Upper lobe of right lung (tissue), 1 donor: Measurements from ENCODE around the gene DEGS2. TPM values are rescaled to one million over a fixed set of nuclear protein-coding genes. Genes with fewer than 3 reads are reported as not detected.

Experiments
- ATAC-seq: fragments of 200-7000 bp; cut with Tn5 transposase; one replicate; pipeline ENCODE4 v1.9.1; 2020; ENCODE audit warnings: mild to moderate bottlenecking, moderate library complexity
- DNase-seq: peaks from one replicate; pipeline ENCODE4 v3.0.0-alpha.2; 2020
- H3K27ac ChIP-seq: fragments of 200-600 bp; one replicate; pipeline ENCODE4 v1.8.0; 2022
- H3K27me3 ChIP-seq: fragments of 200-600 bp; one replicate; pipeline ENCODE4 v1.8.0; 2022; ENCODE audit warnings: mild to moderate bottlenecking
- H3K36me3 ChIP-seq: fragments of 200-600 bp; one replicate; pipeline ENCODE4 v1.8.0; 2022
- H3K4me1 ChIP-seq: fragments of 200-600 bp; one replicate; pipeline ENCODE4 v1.8.0; 2022
- H3K4me3 ChIP-seq: fragments of 200-600 bp; one replicate; pipeline ENCODE4 v1.8.0; 2022; ENCODE audit warnings: mild to moderate bottlenecking
- H3K9me3 ChIP-seq: fragments of 200-600 bp; one replicate; pipeline ENCODE4 v1.8.0; 2022
- intact Hi-C: fragments of 100-400 bp; cut with DNase I; formaldehyde crosslinking; loops from one replicate; pipeline ENCODE4 v1.11.0; 2022
- total RNA-seq: library from RNA; stranded (reverse); fragmentation: NEBNext Ultra II Directional; extraction: Animal tissue kit (Norgen Biotek cat#: 25700); gene quantifications from one replicate; pipeline ENCODE4 v1.2.1, GENCODE V29; 2021
- TF ChIP-seq, protein P1 (sequence below): fragments of 200-600 bp; IDR thresholded peaks from one replicate; pipeline ENCODE4 v1.8.0; 2022; ENCODE audit warnings: antibody characterized with exemption
- donor health status: DM: no; HTN: yes; CAD: no; lungs with severe emphysema.

Gene DEGS2
- total RNA-seq, 1 donor from 2014 or later, result 1.7 TPM

DNA sequence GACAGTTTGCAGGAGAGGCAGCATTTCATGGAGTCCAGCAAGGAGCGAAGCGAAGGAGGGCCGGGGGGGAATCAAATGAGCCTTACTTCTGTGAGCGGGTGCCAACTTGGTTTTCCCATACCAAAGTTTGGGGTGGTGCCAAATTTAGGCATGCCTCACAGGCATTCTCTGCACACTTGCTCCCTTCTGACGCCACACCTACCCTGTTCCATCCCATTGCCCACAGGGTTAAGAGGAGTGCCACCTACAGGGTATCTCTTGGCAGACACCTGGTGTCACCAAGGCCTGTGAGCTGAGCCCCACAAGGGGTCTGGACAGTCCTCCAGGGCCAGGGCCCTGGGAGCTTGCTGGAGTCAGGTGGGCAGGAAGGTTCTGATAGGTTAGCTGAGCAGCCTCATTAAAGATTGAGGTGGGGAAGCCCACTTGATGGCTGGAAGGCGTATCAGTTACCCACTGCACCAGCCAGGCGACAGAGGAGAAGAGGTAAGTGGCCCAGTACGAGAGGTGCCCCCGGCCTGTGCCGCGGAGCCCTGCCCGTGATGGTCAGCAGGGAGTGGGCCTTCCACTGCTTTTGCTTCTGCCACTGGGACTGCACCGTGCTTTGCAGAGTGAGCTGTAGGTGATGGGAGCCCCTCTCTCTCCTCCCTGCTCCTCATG, 45.2 kb downstream of the DEGS2 start:
- TF ChIP-seq, protein P1, sequence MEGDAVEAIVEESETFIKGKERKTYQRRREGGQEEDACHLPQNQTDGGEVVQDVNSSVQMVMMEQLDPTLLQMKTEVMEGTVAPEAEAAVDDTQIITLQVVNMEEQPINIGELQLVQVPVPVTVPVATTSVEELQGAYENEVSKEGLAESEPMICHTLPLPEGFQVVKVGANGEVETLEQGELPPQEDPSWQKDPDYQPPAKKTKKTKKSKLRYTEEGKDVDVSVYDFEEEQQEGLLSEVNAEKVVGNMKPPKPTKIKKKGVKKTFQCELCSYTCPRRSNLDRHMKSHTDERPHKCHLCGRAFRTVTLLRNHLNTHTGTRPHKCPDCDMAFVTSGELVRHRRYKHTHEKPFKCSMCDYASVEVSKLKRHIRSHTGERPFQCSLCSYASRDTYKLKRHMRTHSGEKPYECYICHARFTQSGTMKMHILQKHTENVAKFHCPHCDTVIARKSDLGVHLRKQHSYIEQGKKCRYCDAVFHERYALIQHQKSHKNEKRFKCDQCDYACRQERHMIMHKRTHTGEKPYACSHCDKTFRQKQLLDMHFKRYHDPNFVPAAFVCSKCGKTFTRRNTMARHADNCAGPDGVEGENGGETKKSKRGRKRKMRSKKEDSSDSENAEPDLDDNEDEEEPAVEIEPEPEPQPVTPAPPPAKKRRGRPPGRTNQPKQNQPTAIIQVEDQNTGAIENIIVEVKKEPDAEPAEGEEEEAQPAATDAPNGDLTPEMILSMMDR, result no peak

DNA sequence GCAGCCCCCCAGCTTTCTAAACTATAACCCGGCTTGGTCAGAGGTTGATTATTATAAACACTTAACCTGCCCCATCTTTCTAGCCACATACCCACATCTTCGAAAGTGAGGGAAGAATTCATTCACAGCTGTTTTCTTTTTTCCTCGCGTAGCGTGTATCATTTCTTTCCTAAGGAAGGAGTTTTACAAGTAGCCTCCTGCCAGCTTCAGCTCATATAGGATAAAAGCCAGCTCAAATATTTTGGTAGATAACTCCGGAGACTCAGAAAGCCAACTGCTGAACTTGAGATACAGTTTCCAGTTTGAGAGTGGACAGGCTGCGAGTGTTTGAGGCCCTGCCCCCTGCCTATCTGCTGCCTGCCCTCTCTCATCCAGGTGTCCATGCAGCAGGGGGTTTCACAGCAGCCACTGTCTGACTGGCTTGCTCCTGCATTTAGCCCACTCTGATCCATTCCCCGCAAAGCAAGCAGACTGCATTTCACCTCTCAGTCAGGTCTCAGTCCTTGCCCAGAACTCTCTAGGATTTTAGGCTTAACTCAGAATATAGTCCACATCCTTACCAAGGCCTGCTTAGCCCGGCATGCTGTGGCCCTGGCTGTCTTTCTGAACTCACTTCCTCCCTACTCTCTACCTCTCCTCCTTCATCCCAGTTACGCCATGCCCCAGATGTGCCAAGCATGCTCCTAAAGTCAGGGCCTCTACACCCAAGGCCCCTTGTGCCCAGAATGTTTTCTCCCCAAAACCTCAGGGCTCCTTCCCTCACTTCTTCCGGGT, 47.3 kb downstream of the DEGS2 start:
- DNase-seq, result peak; percentile 43
- Histone ChIP-seq H3K4me1 (peaks cover 20% of the 10 kb centered on the region), H3K27ac (no peak overlapping the region), H3K27me3 (no peaks in the 10 kb centered on the region), H3K9me3 (no peaks in the 10 kb centered on the region), H3K36me3 (peaks cover 9% of the 10 kb centered on the region), H3K4me3 (no peak overlapping the region)
- no peak for ATAC-seq
- TF ChIP-seq, protein P1, result no peak
- intact Hi-C loops, result no loop called here

More for the DNA sequence above, 45.2 kb downstream of the DEGS2 start:
- Histone ChIP-seq H3K4me1 (no peaks in the 10 kb centered on the region), H3K36me3 (peaks cover 9% of the 10 kb centered on the region), H3K9me3 (no peaks in the 10 kb centered on the region), H3K27ac (no peak overlapping the region), H3K4me3 (no peak overlapping the region), H3K27me3 (no peaks in the 10 kb centered on the region)
- intact Hi-C loops, result no loop called here
- DNase-seq (peak; percentile 59), ATAC-seq (no peak)

DNA sequence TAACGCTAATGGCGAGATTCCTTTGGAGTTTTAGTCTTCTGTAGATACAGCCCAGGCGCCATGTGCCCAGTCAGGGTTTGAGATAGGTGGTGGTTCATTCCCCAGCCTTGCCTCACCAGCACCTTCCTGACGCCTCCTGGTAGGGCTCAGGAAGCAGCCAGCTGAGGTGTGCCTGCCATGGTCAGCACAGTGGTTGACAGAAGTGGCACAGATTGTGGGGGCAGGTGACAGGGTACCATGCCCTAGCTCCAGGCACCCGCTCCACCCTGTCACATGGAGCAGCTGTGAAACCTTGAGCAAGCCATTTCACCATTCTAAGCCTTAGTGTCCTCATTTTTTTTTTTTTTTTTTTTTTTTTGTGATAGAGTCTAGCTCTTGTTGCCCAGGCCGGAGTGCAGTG, 48.6 kb downstream of the DEGS2 start:
- Histone ChIP-seq H3K9me3 (no peaks in the 10 kb centered on the region), H3K4me1 (peaks cover 30% of the 10 kb centered on the region), H3K4me3 (no peak overlapping the region), H3K27ac (no peak overlapping the region), H3K27me3 (no peaks in the 10 kb centered on the region), H3K36me3 (peaks cover 9% of the 10 kb centered on the region)
- TF ChIP-seq, protein P1, result no peak
- intact Hi-C loops, result no loop called here
- ATAC-seq (no peak), DNase-seq (peak; percentile 54)

DNA sequence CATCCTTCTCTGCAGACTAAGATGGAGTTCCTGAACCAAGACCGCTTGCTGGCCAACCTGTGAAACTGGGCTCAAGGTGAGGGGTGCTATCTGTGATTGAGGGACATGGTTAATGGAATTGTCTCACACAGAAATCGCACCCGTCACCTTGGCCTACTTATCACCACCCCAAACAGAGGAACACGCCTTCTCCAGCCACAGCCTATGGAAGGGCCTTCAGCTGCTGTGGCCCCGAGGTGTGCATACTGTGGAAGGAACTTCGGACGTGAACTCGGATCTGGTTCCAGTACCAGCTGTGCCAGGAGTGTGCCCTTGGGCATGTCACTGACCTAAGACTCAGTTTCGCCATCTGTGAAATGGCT, 49.9 kb downstream of the DEGS2 start:
- Histone ChIP-seq H3K36me3 (peaks cover 9% of the 10 kb centered on the region), H3K9me3 (no peaks in the 10 kb centered on the region), H3K4me3 (no peak overlapping the region), H3K4me1 (peaks cover 41% of the 10 kb centered on the region), H3K27ac (no peak overlapping the region), H3K27me3 (no peaks in the 10 kb centered on the region)
- intact Hi-C loops, result loop anchor here (10.0 kb wide), 1 partner anchor 125 kb away; no protein-coding TSS in a partner anchor
- ATAC-seq, result no peak
- no peak for DNase-seq
- TF ChIP-seq, protein P1, result no peak

DNA sequence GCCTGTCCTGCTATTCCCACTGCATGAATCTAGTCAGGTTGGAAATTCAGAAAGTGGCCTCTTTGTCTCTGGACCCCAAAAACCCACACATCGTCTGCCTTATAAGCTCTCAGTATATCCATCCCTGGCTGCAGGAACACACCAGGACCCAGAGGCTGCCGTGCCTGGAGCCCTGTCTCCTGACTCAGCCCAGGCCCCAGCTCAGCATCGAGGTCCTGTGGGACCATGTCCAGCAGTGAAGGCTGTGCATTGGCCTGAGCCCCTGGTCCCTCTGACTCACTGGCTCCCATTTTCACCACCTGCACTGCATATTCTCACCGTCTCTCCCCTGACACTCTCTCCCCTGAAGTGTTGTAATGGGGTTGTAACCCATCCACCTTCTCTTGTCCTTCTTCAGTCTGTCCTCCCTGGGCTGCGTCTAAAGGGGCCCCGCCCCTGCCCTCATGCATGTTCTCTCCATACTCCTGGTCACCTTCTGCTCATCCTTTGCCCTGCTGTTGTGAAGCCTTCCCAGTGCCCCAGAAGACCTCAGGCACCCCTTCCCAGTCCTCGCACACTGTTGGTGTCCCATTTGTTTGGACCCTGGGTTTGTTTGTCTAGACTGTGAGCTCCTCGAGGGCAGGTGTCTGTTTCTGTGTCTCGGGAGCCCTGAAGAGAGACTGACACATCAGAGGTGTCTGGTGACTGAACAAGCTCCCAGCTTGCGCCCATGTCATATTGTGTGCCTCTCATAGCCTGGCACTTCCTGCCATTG, 50.4 kb downstream of the DEGS2 start:
- H3K4me1 ChIP-seq, result peaks cover 44% of the 10 kb centered on the region

More for the DNA sequence above, 50.4 kb downstream of the DEGS2 start:
- no peak for DNase-seq
- no peak for ATAC-seq
- H3K36me3 ChIP-seq, result peaks cover 9% of the 10 kb centered on the region
- H3K27ac ChIP-seq, result peak overlapping the region; percentile 72
- intact Hi-C loops, result loop anchor here (10.0 kb wide), 1 partner anchor 124 kb away; no protein-coding TSS in a partner anchor
- H3K4me3 ChIP-seq, result no peak overlapping the region
- no peaks in the 10 kb centered on the region for H3K9me3 ChIP-seq
- TF ChIP-seq, protein P1, result no peak
- H3K27me3 ChIP-seq, result no peaks in the 10 kb centered on the region
